HuH-7 (cell line): Measurements from ENCODE around the gene CPA4.
"Not testable (repeated sequence)": the region's sequence is repeated elsewhere in the genome, so short reads cannot be mapped to it uniquely, and the experiment has no call there.

Source experiments
- DNase-seq: peaks from one replicate; pipeline ENCODE4 v3.0.0; 2011; ENCODE audit warnings: low spot score

The CPA4 gene

DNA sequence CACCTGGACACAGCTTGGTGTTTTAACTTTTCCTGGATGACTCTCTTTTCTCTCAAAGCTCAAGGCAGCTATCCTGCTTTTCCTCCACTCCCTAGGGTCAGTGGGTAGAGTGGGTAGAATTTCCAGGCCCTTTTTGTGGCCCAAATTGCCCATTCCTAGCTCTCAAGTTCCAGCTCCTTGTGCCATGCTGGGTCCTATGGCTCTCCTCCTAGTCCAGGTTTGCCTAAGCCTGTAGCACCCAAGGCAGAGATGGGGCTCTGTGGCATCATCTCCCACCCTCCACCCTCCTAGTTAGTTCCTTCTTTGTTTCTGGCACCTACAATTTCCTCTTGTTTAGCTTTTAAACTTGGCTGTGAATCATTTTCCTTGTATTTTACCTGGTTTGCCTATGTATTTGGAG is 9.7 kb downstream of the CPA4 start:
- no peak for DNase-seq

DNA sequence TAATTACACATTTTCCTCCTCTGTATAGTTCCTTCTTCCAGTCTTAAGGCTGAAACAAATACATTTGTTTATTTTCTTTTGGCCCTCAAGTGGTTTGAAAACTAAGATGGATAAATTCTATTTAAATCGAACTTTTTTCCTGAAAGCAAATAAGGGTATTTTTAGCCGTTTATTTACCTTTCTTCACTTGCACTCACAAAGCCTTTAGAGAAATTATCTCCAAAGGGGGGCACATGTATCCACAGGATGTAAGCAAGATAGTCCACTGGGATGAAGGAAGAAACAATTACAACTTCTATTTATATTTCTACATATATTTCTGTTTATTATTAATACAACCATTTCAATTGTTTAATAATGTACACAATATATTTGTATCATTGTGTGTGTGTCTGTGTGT is 10.2 kb downstream of the CPA4 start:
- no peak for DNase-seq

DNA sequence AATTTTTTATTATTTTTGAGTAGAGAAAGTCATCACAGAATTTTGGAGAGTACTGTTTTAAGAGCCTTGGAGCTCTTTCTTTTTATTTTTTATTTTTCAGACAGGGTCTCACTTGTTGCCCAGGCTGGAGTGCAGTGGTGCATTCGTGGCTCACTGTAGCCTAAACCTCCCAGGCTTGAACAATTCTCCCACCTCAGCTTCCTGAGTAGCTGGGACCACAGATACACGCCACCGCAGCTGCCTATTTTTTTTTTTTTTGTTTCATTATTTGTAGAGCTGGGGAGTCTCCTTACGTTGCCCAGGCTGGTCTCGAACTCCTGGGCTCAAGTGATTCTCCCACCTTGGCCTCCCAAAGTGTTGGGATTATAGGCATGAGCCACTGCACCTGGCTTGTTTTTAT is 10.6 kb downstream of the CPA4 start:
- DNase-seq = no peak

DNA sequence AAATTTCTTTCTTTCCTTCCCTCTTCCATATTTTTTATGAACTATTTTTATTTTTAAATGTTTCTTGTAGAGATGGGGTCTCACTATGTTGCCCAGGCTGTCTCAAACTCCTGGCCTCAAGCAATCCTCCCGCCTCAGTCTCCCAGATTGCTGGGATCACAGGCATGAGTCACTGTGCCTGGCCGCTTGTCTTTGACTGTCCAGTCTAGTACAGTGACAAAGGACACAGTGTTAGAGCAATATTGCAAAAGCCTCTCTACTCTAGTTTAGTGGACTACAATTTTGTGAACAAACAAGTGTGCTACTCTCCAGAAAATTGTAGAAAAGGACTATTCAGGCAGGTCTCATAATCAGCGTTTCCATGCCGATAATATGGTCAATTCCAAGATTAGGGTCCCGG is 11.0 kb downstream of the CPA4 start:
- DNase-seq = peak; percentile 54

DNA sequence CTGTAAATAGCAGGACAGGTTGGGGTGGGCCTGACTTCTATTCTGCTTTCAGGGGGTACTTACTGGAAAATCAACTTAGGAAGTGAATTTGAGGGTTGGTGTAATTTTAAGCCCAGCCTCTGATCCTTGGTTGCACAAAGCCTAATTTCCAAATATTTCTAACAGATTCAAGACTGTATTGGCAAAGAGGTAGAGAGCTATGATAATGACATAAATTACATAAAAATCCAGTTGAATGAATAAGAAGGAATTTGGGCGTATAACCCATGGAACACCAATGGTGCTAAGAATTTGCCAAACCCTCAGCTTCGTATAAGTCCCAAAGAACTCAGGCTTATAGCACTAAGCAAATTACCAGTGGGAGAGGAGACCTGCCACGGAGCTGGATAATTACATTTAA is 11.9 kb downstream of the CPA4 start:
- DNase-seq = no peak

DNA sequence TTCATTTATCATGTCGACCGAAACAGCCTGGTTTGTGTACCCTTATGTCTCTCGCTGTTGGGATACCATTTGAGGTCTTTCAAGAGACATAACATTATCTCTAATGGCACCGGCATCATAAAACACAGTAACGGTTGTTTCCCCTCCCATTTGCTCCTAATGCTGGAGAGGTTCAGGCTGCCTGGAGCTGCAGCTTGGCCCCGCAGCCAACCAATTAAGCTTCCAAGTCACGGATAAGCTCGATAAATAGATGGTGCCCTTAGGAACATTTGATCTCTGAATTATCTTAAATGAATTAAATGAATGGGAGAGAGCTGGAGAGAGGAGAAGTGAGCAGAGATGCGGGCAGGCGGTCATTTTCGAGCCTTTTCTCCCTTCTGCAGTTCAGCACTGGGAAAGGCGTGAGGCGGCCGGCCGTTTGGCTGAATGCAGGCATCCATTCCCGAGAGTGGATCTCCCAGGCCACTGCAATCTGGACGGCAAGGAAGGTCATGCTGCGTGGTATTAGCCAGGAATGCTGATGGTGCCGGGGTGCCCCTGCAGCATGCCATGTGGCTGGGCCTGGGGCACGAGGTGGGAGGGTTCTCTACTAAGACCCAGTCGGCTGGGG is 12.6 kb downstream of the CPA4 start:
- no peak for DNase-seq

DNA sequence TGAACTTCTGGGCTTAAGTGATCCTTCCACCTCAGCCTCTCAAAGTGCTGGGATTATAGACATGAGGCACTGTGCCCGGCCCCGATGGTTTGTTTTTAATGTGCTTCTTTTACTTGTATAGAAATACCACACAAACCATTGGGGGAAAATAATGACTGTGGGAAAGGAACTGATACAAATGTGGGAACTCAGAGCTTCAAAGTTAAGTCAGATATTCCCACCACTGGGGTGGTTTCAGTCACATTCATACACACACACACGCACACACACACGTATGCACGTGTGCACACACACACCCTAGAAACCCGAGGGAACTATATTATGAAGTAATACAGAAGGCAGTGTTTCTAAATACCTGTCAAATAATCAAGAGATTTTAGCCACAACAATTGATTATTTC is 17.0 kb downstream of the CPA4 start:
- no peak for DNase-seq

DNA sequence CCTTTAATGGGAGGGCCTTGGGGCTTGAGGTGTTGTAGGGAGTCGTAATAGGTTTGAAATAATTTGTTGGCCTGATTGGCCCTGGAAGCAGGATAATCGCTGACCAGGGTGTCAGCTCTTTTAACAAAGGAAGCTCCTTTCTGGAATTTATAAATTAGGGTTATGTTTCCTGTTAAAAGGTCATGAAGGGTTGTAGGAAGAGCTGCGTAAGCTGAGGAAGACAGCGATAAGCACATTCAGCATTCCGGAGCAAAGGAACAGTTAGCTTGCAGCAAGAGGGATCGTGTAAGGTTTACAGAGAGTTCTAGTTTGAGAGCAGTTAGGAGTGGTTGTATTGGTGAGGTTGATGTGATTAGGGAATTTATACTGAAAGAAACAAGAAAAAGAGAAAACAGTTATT is 21.3 kb downstream of the CPA4 start:
- DNase-seq = no peak

DNA sequence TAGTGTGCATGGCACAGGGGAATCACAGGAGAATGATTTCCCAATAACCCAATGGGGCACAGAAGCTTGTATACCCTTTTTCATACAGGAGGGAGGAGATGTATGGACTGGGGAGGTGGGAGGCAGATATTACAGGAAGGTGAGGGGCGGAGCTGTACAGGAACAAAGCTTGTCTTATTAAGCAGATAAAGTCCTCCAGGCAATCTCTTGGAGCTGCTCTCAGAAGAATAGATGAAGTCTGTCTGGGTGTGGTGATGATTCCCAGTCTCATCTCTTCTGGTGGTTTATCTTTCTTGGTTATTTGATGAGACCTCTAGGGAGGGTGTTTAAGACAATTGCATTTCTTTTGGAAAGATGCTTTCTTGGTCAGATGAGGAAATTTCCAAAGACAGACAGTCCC is 26.6 kb downstream of the CPA4 start:
- no peak for DNase-seq

DNA sequence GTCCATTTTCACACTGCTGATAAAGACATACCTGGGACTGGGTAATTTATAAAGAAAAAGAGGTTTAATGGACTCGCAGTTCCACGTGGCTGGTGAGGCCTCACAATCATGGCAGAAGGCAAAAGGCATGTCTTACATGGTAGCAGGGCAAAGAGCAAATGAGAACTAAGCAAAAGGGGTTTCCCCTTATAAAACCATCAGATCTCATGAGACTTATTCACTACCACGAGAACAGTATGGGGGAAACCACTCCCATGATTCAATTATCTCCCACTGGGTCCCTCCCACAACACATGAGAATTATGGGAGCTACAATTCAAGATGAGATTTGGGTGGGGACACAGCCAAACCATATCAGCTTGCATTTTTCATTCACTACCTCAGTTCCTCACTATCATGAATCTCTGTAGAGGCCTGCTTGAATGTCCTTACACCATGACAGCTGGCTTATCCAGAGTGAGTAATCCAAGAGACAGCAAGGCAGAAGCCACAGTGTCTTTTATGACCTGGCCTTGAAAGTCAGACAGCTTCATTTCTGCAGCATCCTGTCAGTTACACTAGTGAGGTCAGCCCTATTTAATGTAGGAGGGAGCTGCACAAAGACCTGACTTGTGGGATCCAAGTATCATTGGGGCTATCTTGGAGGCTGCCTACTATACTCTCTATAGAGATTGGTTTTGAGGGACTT is 28.7 kb downstream of the CPA4 start:
- DNase-seq = not testable (repeated sequence)

DNA sequence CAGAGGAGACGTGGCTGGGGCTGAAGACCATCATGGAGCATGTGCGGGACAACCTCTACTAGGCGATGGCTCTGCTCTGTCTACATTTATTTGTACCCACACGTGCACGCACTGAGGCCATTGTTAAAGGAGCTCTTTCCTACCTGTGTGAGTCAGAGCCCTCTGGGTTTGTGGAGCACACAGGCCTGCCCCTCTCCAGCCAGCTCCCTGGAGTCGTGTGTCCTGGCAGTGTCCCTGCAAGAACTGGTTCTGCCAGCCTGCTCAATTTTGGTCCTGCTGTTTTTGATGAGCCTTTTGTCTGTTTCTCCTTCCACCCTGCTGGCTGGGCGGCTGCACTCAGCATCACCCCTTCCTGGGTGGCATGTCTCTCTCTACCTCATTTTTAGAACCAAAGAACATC is 29.7 kb downstream of the CPA4 start:
- DNase-seq = no peak

DNA sequence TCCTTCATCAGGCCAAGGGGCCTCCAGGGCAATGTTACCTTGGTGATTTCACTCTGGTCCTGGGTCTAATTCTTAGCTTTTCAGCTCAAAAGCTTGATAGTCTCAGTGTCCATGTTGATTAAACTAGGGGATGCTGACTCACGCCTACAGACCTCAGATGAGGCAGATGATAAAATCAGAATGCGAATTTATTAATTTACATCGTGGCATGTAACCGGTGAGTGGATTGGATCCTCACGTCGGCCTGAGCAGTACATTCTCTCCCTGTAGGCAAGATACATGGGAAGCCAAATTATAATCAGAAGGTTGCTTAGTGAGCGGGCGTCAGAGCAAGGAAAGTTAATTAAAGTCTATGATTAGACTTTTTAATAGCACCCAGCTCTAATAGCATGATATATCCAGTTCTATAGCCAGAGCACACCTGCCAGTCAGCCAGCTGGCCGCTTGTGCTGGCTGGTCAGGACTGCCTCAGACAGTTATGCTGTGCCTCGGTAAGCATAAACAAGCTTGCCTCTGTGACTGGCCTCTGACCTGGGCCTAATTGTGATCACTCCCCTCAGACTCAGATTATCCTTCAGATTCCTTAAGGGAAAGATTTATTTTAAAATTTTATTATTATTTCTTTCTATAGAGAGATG is 31.5 kb downstream of the CPA4 start:
- DNase-seq = no peak

DNA sequence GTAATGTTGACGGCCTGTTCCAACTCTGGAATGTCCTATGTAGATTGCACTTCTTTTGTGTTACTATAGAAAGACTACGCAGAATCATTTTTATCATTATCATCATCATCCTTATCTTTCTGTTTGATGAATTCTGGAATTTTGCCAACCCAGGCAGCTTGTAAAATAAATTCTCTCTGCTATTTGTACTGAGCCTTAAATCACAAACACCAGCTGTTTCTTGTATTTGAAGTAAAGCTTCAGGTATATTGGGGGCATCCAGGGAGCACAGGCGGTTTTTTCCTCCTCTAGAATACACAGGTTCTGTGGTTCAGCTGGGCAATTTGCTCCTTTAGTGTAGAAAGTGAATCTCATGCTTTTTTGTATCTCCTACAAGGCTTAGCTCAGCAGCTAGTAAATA is 36.7 kb downstream of the CPA4 start:
- no peak for DNase-seq

DNA sequence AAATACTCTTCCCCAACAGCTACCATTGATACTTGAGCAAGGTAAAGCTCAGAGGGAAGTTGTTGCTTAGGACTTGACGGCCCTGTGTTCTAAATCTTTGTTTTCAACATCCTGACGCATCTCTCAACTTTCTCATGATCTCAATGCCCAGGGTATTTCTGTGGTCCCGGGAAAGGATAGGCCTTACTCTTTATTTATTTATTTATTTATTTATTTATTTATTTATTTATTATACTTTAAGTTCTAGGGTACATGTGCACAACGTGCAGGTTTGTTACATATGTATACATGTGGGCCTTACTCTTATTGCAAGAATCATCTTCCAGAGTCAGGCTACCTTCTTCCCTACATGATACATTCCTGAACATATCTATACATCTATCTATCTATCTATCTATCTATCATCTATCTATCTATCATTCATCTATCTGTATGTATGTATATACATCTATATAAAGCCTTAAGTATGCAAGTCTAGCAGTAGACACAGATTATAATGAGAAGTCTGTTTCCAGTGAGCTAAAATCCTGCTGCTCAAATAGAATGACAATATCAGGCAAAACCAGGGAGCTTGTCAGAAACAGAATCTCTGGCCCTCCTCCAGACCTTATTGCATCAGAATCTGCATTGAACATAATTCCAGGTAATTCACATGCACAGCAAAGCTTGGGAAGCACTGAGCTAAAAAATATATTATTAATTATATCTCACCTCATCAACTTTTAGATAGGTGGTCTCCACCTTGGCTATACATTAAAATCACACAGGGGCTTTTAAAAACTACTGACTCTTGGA is 39.5 kb downstream of the CPA4 start:
- no peak for DNase-seq

DNA sequence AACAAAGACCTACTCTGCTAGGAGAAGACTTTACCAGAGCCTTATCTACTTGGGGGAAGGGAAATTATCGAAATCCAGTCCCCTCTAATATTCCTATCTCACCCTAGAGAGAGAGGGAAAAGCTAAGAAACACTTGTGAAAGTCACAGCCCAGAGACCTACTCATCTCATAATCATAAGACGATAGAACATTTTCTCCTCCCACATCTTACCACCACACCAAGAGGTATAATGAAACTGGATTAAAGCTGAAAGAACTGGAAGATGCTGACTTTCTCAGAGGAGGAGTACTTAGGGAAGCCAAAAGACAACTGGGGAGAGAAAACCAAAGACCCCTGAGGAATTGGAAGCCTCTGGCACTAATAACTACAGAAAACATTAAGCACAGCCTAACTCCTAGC is 40.9 kb downstream of the CPA4 start:
- no peak for DNase-seq

DNA sequence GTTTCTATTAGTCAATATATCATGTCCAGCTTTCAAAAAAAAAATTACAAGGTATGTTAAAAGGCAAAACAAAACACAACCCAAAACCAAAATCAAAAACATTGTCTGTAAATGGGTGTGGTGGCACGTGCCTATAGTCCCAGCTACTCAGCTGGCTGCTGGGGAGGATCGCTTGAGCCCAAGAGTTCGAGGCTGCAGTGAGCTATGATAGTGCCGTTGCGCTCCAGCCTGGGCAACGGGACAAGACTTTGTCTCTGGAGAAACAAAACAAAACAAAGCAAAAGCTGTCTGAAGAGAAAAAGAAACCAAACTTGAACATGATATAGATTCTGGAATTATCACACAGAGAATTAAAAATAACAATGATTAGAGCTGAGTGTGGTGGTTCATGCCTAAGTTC is 41.3 kb downstream of the CPA4 start:
- no peak for DNase-seq

DNA sequence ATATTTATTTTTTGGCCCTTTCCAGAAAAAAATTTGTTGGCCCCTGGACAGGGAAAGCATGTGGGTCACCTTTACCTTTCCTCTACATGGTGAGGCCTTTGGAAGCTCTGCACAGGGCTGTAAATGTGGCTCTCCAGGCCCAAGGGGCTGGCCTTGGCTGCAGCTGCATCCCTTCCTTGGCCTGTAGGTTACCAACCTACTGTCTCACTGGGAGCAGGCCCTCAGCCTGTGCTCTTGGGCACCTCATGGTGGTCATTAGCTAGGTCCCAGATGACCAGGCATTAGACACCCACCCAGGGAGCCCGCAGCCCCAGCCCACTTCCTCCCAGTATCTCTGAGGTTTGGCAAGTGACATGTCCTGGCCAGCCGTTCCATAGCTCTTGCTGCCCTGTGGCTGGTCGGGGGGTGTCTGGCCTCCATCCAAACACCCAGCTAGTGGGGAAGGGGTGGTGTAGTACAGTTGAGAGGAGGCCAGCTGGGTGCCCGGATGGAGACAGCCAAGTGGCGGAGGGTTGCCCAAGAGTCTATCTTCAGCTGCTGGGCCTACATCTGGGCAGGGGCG is 44.5 kb downstream of the CPA4 start:
- DNase-seq = no peak

DNA sequence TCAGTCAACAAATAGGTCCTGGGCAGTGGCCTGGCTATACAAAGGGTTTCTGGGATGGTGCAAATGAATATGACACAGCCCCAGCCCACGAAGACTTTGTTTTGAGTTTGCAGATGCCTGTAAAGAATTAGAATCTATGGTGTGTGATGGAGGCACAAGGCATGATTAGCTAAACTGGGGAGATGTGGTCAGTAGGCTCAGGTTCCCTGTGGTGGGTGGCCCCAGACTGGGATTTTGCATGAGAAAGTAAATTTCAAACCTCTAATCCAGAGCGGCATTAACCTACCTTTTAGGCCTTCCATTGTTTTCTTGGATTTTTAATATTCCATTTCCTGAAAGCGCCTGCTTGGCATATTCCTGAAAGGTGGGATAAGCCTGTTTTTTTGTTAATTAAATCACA is 45.3 kb downstream of the CPA4 start:
- no peak for DNase-seq

DNA sequence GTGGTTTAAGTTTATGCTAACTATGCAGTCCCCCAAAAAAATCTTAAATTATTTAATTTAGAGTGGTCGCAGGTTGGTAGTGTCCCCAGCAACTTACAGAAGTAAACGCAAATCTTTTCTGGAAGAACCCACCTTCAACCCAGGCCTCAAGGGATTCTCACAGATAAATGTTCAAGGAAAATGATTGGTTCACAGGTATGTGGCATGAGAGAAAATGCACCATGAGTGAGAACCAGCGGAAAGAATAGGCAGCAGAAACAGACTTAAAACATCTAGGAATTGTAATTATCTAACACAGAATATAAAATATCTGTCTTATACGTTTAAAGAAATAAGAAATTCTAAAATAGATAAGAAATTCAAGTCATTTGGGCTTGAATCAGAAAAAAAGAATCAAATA is 48.9 kb downstream of the CPA4 start:
- DNase-seq = no peak

DNA sequence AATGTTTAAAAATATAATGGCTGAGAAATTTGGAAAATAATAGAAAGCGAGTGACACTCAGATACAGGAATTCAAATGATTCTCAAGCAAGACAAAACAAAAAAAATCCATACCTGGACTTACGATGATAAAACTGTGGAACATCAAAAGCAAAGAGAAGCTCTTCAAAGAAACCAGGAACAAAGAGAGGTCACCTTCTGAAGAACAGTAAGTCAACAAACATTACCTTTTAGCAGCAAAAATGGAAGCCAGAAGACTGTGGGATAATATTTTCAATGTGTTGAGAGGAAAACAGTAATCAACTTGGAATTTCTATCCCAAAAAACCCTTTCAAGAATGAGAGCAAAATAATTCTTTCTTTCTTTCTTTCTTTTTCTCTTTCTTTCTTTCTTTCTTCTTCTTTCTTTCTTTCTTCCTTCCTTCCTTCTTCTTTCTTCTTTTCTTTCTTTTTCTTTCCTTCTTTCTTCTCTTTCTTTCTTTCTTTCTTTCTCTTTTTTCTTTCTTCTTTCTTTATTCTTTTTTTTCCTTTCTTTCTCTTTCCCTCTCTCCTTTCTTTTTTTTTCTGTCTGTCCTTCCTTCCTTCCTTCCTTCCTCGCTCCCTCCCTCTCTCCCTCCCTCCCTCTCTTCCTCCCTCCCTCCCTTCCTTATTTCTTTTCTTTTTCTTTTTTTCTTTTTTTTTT is 49.9 kb downstream of the CPA4 start:
- DNase-seq = no peak

DNA sequence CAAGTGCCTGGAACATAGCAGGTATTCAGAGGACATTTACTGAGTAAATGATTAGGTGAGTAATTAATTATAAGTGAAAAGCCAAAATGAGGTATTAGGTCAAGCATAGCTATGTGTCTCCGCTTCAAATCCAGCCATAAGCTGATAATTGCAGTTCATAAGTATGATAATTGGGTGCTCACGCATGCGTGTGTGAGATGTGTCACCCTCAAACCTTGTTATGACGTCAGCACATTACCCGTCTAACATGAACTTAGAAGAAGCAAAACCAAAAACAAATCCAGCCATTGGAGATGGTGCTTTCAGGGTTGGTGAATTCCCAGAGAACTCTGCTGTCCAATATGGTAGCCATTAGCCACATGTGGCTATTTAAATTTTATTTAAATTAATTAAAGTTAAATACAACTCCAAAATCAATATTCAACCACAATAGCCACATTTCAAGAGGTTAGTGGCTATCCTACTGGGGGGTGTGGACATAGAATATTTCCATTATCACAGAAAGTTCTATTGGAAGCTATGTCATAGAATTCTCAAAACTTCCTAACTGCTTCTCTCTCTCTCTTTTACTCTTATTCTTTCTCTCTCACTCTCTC is 51.4 kb downstream of the CPA4 start, which contains the start of gene CPA5:
CPA5 (plus strand) TSS at position 546 of the 596 bp plus-strand sequence. CDS start 1,670 bp downstream, outside the sequence.
- DNase-seq = no peak

DNA sequence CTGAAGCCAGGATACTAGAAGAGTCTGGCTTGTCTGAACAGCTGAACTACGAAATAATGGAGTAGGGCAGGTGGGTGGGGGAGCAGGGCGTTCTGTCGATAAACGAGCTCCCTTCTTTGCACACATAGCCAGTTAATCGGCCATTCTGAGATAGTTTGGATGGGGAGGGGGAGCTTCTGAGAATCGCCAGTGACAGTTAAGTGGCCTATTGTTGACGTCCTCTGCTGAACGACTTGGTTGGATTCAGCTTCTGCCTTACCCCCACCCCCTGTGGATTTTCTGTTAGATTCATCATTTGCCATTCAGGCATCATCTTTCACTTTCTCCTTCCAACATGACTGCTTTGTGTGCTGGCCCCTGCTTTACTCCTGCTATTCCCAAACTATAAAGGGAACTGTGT is 52.2 kb downstream of the CPA4 start:
- DNase-seq = no peak
